Dedifferentiated amniotic fluid mesenchymal stem cell (primary cell): Measurements from ENCODE around the gene ISLR.

Source experiments
- DNase-seq: peaks from one replicate; pipeline ENCODE4 v3.0.0-alpha.2; 2016; ENCODE audit errors: extremely low spot score

ISLR gene

GRCh38 chr15:74171965-74172541 is 1.5 kb upstream of the ISLR start:
- no peak for DNase-seq

GRCh38 chr15:74172701-74173379 is 670 bp upstream of the ISLR start:
- no peak for DNase-seq

GRCh38 chr15:74174219-74174957 is 878 bp downstream of the ISLR start:
- DNase-seq, result no peak

- no peak for DNase-seq
These were observed 1.4 kb downstream of the ISLR start for GRCh38 chr15:74174958-74175253.

- no peak for DNase-seq
These were observed 2.0 kb downstream of the ISLR start for GRCh38 chr15:74175271-74176191.

GRCh38 chr15:74176262-74177214 is 3.0 kb downstream of the ISLR start:
- DNase-seq, result no peak

- no peak for DNase-seq
These were observed 5.0 kb downstream of the ISLR start for GRCh38 chr15:74178326-74179100.

GRCh38 chr15:74179101-74179841 is 5.8 kb downstream of the ISLR start:
- DNase-seq, result peak; percentile 83

GRCh38 chr15:74179983-74180880 is 6.7 kb downstream of the ISLR start:
- DNase-seq, result no peak

- no peak for DNase-seq
These were observed 7.5 kb downstream of the ISLR start for GRCh38 chr15:74180881-74181602.

GRCh38 chr15:74182131-74182530 is 8.6 kb downstream of the ISLR start:
- DNase-seq, result no peak

GRCh38 chr15:74184582-74185091 is 11.1 kb downstream of the ISLR start:
- DNase-seq, result no peak

- no peak for DNase-seq
These were observed 12.3 kb downstream of the ISLR start for GRCh38 chr15:74185710-74186348.

- no peak for DNase-seq
These were observed 14.7 kb downstream of the ISLR start for GRCh38 chr15:74188216-74188615.

GRCh38 chr15:74191798-74192197 is 18.3 kb downstream of the ISLR start:
- no peak for DNase-seq

- no peak for DNase-seq
These were observed 19.2 kb downstream of the ISLR start for GRCh38 chr15:74192751-74193150.

GRCh38 chr15:74193299-74193718 is 19.8 kb downstream of the ISLR start:
- DNase-seq, result peak; percentile 61
